RWPE2 (cell line): Measurements from ENCODE around the gene XRCC6.

Experiments used
- ATAC-seq: fragments of 200-7000 bp; cut with Tn5 transposase; 3 replicates; pipeline ENCODE4 v1.9.1; 2021; ENCODE audit warnings: low read depth
- DNase-seq: peaks from one replicate; pipeline ENCODE4 v3.0.0-alpha.2; 2020; ENCODE audit warnings: low spot score
- H3K27ac ChIP-seq: fragments of 450-650 bp; 2 replicates; pipeline ENCODE4 v1.5.1; 2017; ENCODE audit warnings: mild to moderate bottlenecking; ENCODE audit not compliant: poor library complexity, severe bottlenecking
- H3K27me3 ChIP-seq: fragments of 250-450 bp; sonication (Bioruptor Pico); 2 replicates; pipeline ENCODE4 v1.5.1; 2021; ENCODE audit warnings: mild to moderate bottlenecking, moderate library complexity; ENCODE audit not compliant: insufficient read depth, poor library complexity, severe bottlenecking
- H3K36me3 ChIP-seq: fragments of 250-450 bp; sonication (Bioruptor Pico); 2 replicates; pipeline ENCODE4 v1.5.1; 2020; ENCODE audit warnings: low read depth, mild to moderate bottlenecking, moderate library complexity
- H3K4me1 ChIP-seq: fragments of 250-450 bp; sonication (Bioruptor Pico); 2 replicates; pipeline ENCODE4 v1.5.1; 2021; ENCODE audit warnings: mild to moderate bottlenecking, moderate library complexity; ENCODE audit not compliant: insufficient read depth, poor library complexity, severe bottlenecking
- H3K4me3 ChIP-seq: fragments of 250-450 bp; sonication (Bioruptor Pico); 2 replicates; pipeline ENCODE4 v1.5.1; 2021; ENCODE audit warnings: mild to moderate bottlenecking, moderate library complexity; ENCODE audit not compliant: severe bottlenecking
- H3K9me3 ChIP-seq: fragments of 250-450 bp; sonication (Bioruptor Pico); 2 replicates; pipeline ENCODE4 v1.5.1; 2021; ENCODE audit warnings: mild to moderate bottlenecking, moderate library complexity; ENCODE audit not compliant: severe bottlenecking
- CTCF ChIP-seq: fragments of 450-650 bp; IDR thresholded peaks from one replicate; pipeline ENCODE4 v1.5.1; 2017; ENCODE audit warnings: mild to moderate bottlenecking, moderate library complexity; ENCODE audit not compliant: poor library complexity, severe bottlenecking

The XRCC6 gene

GRCh38 chr22:41638124-41638523 lies 17.0 kb downstream of the XRCC6 start:
- ATAC-seq (no peak), DNase-seq (no peak)
- no peak for TF ChIP-seq CTCF
- Histone ChIP-seq H3K27ac (no peak overlapping the region), H3K9me3 (no peaks in the 10 kb centered on the region), H3K4me1 (peaks cover 7% of the 10 kb centered on the region), H3K36me3 (peaks cover 97% of the 10 kb centered on the region), H3K27me3 (no peaks in the 10 kb centered on the region), H3K4me3 (no peak overlapping the region)

- Histone ChIP-seq H3K36me3 (peaks cover 94% of the 10 kb centered on the region), H3K4me3 (no peak overlapping the region)
- ATAC-seq, result no peak
Observed at GRCh38 chr22:41638748-41639147, 17.7 kb downstream of the XRCC6 start.

GRCh38 chr22:41641854-41642253 lies 20.8 kb downstream of the XRCC6 start:
- Histone ChIP-seq H3K27me3 (no peaks in the 10 kb centered on the region), H3K4me3 (no peak overlapping the region), H3K9me3 (no peaks in the 10 kb centered on the region), H3K36me3 (peaks cover 92% of the 10 kb centered on the region), H3K27ac (no peak overlapping the region), H3K4me1 (no peaks in the 10 kb centered on the region)
- ATAC-seq, result no peak
- TF ChIP-seq CTCF, result no peak
- DNase-seq, result no peak

More at GRCh38 chr22:41638748-41639147, 17.7 kb downstream of the XRCC6 start:
- peaks cover 7% of the 10 kb centered on the region for H3K4me1 ChIP-seq
- no peak overlapping the region for H3K27ac ChIP-seq
- no peak for DNase-seq
- no peaks in the 10 kb centered on the region for H3K27me3 ChIP-seq
- no peaks in the 10 kb centered on the region for H3K9me3 ChIP-seq
- TF ChIP-seq CTCF, result no peak

- Histone ChIP-seq H3K4me3 (no peak overlapping the region), H3K27me3 (no peaks in the 10 kb centered on the region), H3K4me1 (no peaks in the 10 kb centered on the region), H3K36me3 (peaks cover 92% of the 10 kb centered on the region), H3K9me3 (no peaks in the 10 kb centered on the region), H3K27ac (no peak overlapping the region)
- no peak for DNase-seq
- TF ChIP-seq CTCF, result no peak
- ATAC-seq, result no peak
Observed at GRCh38 chr22:41642331-41643110, 21.4 kb downstream of the XRCC6 start.

- Histone ChIP-seq H3K27me3 (no peaks in the 10 kb centered on the region), H3K9me3 (no peaks in the 10 kb centered on the region), H3K36me3 (peaks cover 90% of the 10 kb centered on the region), H3K4me1 (no peaks in the 10 kb centered on the region), H3K27ac (no peak overlapping the region), H3K4me3 (no peak overlapping the region)
- ATAC-seq, result no peak
- DNase-seq, result no peak
- no peak for TF ChIP-seq CTCF
Observed at GRCh38 chr22:41647771-41648170, 26.7 kb downstream of the XRCC6 start.
